ENCODE measurements around the gene SARS1.

Gene SARS1

GRCh38 chr1:109231066-109231465 is 17.3 kb downstream of the SARS1 start:
- peaks cover 5% of the 10 kb centered on the region; the same call in 1 of the 2 replicates for H4K20me1 ChIP-seq (ENCODE audit: low read depth, low read length)
- no peak overlapping the region for H3K4me2 ChIP-seq (ENCODE audit: low read depth, low read length, poor library complexity, severe bottlenecking)
- peaks cover 19% of the 10 kb centered on the region; the same call in 1 of the 2 replicates for H3K36me3 ChIP-seq (ENCODE audit: low read length)

GRCh38 chr1:109235137-109235536 is 21.4 kb downstream of the SARS1 start:
- H3K79me2 ChIP-seq (ENCODE audit: insufficient read depth, low read length), result no peaks in the 10 kb centered on the region
- no peaks in the 10 kb centered on the region for H3K9me2 ChIP-seq (replicated peaks; ENCODE audit: insufficient read depth, low read length)
- no peaks in the 10 kb centered on the region; the same call in 1 of the 2 replicates for H3F3A ChIP-seq (ENCODE audit: insufficient read depth)
- H3K4me3 ChIP-seq (ENCODE audit: insufficient read depth, low read length, poor library complexity, severe bottlenecking), result no peak overlapping the region
- no peaks in the 10 kb centered on the region for H3K9me3 ChIP-seq (ENCODE audit: insufficient read depth, low read length)
- no peak overlapping the region for H2AFZ ChIP-seq (ENCODE audit: low read depth, low read length, severe bottlenecking)
- no peak overlapping the region for H3K4me2 ChIP-seq (ENCODE audit: low read depth, low read length, poor library complexity, severe bottlenecking)
- no peak overlapping the region for H3K27ac ChIP-seq (ENCODE audit: low read depth, low read length)
- H3K27me3 ChIP-seq (ENCODE audit: low read length), result no peaks in the 10 kb centered on the region
- H3K36me3 ChIP-seq (ENCODE audit: low read length), result peaks cover 15% of the 10 kb centered on the region; the same call in 1 of the 2 replicates
- TF ChIP-seq EZH2phosphoT487 (conservative IDR thresholded peaks at IDR 0.05; ENCODE audit: low read length), result no peak
- TF ChIP-seq, protein P1, sequence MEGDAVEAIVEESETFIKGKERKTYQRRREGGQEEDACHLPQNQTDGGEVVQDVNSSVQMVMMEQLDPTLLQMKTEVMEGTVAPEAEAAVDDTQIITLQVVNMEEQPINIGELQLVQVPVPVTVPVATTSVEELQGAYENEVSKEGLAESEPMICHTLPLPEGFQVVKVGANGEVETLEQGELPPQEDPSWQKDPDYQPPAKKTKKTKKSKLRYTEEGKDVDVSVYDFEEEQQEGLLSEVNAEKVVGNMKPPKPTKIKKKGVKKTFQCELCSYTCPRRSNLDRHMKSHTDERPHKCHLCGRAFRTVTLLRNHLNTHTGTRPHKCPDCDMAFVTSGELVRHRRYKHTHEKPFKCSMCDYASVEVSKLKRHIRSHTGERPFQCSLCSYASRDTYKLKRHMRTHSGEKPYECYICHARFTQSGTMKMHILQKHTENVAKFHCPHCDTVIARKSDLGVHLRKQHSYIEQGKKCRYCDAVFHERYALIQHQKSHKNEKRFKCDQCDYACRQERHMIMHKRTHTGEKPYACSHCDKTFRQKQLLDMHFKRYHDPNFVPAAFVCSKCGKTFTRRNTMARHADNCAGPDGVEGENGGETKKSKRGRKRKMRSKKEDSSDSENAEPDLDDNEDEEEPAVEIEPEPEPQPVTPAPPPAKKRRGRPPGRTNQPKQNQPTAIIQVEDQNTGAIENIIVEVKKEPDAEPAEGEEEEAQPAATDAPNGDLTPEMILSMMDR (IDR thresholded peaks at IDR 0.05; ENCODE audit: insufficient read depth, low read length, poor library complexity, severe bottlenecking), result no peak
- H4K20me1 ChIP-seq (ENCODE audit: low read depth, low read length), result no peaks in the 10 kb centered on the region
- H3K9ac ChIP-seq (ENCODE audit: low read length), result no peak overlapping the region

More at GRCh38 chr1:109231066-109231465, 17.3 kb downstream of the SARS1 start:
- Histone ChIP-seq H3K9ac (ENCODE audit: low read length) (no peak overlapping the region), H3K9me3 (ENCODE audit: insufficient read depth, low read length) (no peaks in the 10 kb centered on the region), H3K4me3 (ENCODE audit: insufficient read depth, low read length, poor library complexity, severe bottlenecking) (no peak overlapping the region), H3K27me3 (ENCODE audit: low read length) (no peaks in the 10 kb centered on the region), H3K79me2 (ENCODE audit: insufficient read depth, low read length) (peaks cover 6% of the 10 kb centered on the region), H3F3A (ENCODE audit: insufficient read depth) (no peaks in the 10 kb centered on the region), H3K27ac (ENCODE audit: low read depth, low read length) (no peak overlapping the region), H2AFZ (ENCODE audit: low read depth, low read length, severe bottlenecking) (no peak overlapping the region), H3K9me2 (replicated peaks; ENCODE audit: insufficient read depth, low read length) (no peaks in the 10 kb centered on the region)
- no peak for TF ChIP-seq EZH2phosphoT487 (conservative IDR thresholded peaks at IDR 0.05; ENCODE audit: low read length)
- TF ChIP-seq, protein P1 (IDR thresholded peaks at IDR 0.05; ENCODE audit: insufficient read depth, low read length, poor library complexity, severe bottlenecking), result no peak

DNA sequence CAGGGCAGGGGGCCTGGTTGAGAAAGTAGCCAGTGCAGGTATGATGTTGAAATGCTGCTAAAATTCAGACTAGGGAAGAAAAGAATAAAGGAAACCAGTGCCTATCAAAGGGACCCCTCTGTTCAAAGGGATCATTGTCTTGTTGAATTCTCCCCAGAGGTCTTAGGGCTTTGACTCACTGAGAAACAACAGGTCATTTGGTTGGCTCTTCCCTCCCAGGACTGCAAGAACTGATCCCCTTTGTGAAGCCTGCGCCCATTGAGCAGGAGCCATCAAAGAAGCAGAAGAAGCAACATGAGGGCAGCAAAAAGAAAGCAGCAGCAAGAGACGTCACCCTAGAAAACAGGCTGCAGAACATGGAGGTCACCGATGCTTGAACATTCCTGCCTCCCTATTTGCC is 23.8 kb downstream of the SARS1 start:
- peaks cover 11% of the 10 kb centered on the region; the same call in 1 of the 2 replicates for H3K36me3 ChIP-seq (ENCODE audit: low read length)

More for the DNA sequence above, 23.8 kb downstream of the SARS1 start:
- no peak for TF ChIP-seq EZH2phosphoT487 (conservative IDR thresholded peaks at IDR 0.05; ENCODE audit: low read length)
- TF ChIP-seq, protein P1 (IDR thresholded peaks at IDR 0.05; ENCODE audit: insufficient read depth, low read length, poor library complexity, severe bottlenecking), result no peak
- Histone ChIP-seq H3F3A (ENCODE audit: insufficient read depth) (no peaks in the 10 kb centered on the region; the same call in 1 of the 2 replicates), H3K4me3 (ENCODE audit: insufficient read depth, low read length, poor library complexity, severe bottlenecking) (no peak overlapping the region), H3K9ac (ENCODE audit: low read length) (no peak overlapping the region), H3K9me2 (replicated peaks; ENCODE audit: insufficient read depth, low read length) (no peaks in the 10 kb centered on the region), H4K20me1 (ENCODE audit: low read depth, low read length) (no peaks in the 10 kb centered on the region), H3K27me3 (ENCODE audit: low read length) (no peaks in the 10 kb centered on the region), H3K79me2 (ENCODE audit: insufficient read depth, low read length) (no peaks in the 10 kb centered on the region), H2AFZ (ENCODE audit: low read depth, low read length, severe bottlenecking) (no peak overlapping the region), H3K4me2 (ENCODE audit: low read depth, low read length, poor library complexity, severe bottlenecking) (no peak overlapping the region), H3K27ac (ENCODE audit: low read depth, low read length) (no peak overlapping the region), H3K9me3 (ENCODE audit: insufficient read depth, low read length) (no peaks in the 10 kb centered on the region)

Measured in SU-DHL-6 (cell line).